IPS-NIHi11 (cell line): Measurements from ENCODE around the gene WIPF3.
"Not testable (repeated sequence)": the region's sequence is repeated elsewhere in the genome, so short reads cannot be mapped to it uniquely, and the experiment has no call there.

Experiments used
- DNase-seq: peaks from one replicate; pipeline ENCODE4 v3.0.0; 2012; ENCODE audit warnings: mixed read lengths, low spot score

WIPF3 gene

GRCh38 chr7:29881724-29882123 is 75.4 kb downstream of the WIPF3 start:
- DNase-seq = peak; percentile 74

GRCh38 chr7:29882481-29882880 is 76.2 kb downstream of the WIPF3 start:
- no peak for DNase-seq

- DNase-seq = peak; percentile 84
Observed at GRCh38 chr7:29883462-29884398, 77.4 kb downstream of the WIPF3 start.

- peak; percentile 79 for DNase-seq
Observed at GRCh38 chr7:29884399-29885272, 78.3 kb downstream of the WIPF3 start.

GRCh38 chr7:29885626-29886025 is 79.3 kb downstream of the WIPF3 start:
- DNase-seq = no peak

GRCh38 chr7:29886827-29887226 is 80.5 kb downstream of the WIPF3 start:
- no peak for DNase-seq

GRCh38 chr7:29888006-29888405 is 81.7 kb downstream of the WIPF3 start:
- no peak for DNase-seq

- DNase-seq = no peak
Observed at GRCh38 chr7:29889288-29889687, 83.0 kb downstream of the WIPF3 start.

GRCh38 chr7:29890251-29890650 is 83.9 kb downstream of the WIPF3 start:
- DNase-seq = no peak

- DNase-seq = not testable (repeated sequence)
Observed at GRCh38 chr7:29890786-29891185, 84.5 kb downstream of the WIPF3 start.

- no peak for DNase-seq
Observed at GRCh38 chr7:29891766-29892165, 85.5 kb downstream of the WIPF3 start.

GRCh38 chr7:29892231-29892630 is 85.9 kb downstream of the WIPF3 start:
- no peak for DNase-seq

- DNase-seq = no peak
Observed at GRCh38 chr7:29893351-29893965, 87.2 kb downstream of the WIPF3 start.

- no peak for DNase-seq
Observed at GRCh38 chr7:29894256-29894655, 87.9 kb downstream of the WIPF3 start.

GRCh38 chr7:29895559-29895958 is 89.3 kb downstream of the WIPF3 start:
- DNase-seq = no peak

- DNase-seq = no peak
Observed at GRCh38 chr7:29896685-29897411, 90.5 kb downstream of the WIPF3 start.

GRCh38 chr7:29898301-29898700 is 92.0 kb downstream of the WIPF3 start:
- DNase-seq = no peak

- DNase-seq = no peak
Observed at GRCh38 chr7:29900745-29901144, 94.4 kb downstream of the WIPF3 start.

- no peak for DNase-seq
Observed at GRCh38 chr7:29906200-29907022, 100.1 kb downstream of the WIPF3 start.

- DNase-seq = no peak
Observed at GRCh38 chr7:29914180-29914579, 107.9 kb downstream of the WIPF3 start.
